Naive B cell (primary cell): Measurements from ENCODE around the gene IL10RA. TPM values are rescaled to one million over a fixed set of nuclear protein-coding genes. Genes with fewer than 3 reads are reported as not detected.

Source experiments
- ATAC-seq, 2 donors: fragments of 150-1000 bp; cut with Tn5 transposase; 2 replicates each; pipeline ENCODE4 v1.10.0; 2021; ENCODE audit warnings: low read depth in 2 of 2, mild to moderate bottlenecking in 2 of 2, moderate library complexity in 2 of 2
- DNase-seq: peaks from one replicate; pipeline ENCODE4 v3.0.0; 2022
- H3K27ac Mint-ChIP-seq, 6 donors: one replicate each; pipeline ENCODE4 v1.8.0; 2020 to 2022; ENCODE audit warnings: mild to moderate bottlenecking in 6 of 6, mixed read lengths in 6 of 6, moderate library complexity in 5 of 6, inconsistent platforms in 2 of 6
- H3K27me3 Mint-ChIP-seq, 3 donors: one replicate each; pipeline ENCODE4 v1.8.0; 2021 to 2022; ENCODE audit warnings: mixed read lengths in 3 of 3, mild to moderate bottlenecking in 1 of 3
- H3K36me3 Mint-ChIP-seq, 2 donors: one replicate each; pipeline ENCODE4 v1.8.0; 2020 to 2022; ENCODE audit warnings: mixed read lengths in 2 of 2, inconsistent platforms in 1 of 2, mild to moderate bottlenecking in 1 of 2
- H3K4me1 Mint-ChIP-seq, 3 donors: one replicate each; pipeline ENCODE4 v1.8.0; 2020 to 2022; ENCODE audit warnings: mixed read lengths in 3 of 3, inconsistent platforms in 1 of 3, mild to moderate bottlenecking in 1 of 3, moderate library complexity in 1 of 3
- H3K4me3 Mint-ChIP-seq, 8 donors: one replicate each; pipeline ENCODE4 v1.8.0; 2020 to 2022; ENCODE audit warnings: mild to moderate bottlenecking in 8 of 8, mixed read lengths in 8 of 8, moderate library complexity in 8 of 8, inconsistent platforms in 2 of 8
- H3K9me3 Mint-ChIP-seq, 7 donors: one replicate each; pipeline ENCODE4 v1.8.0; 2020 to 2022; ENCODE audit warnings: mixed read lengths in 7 of 7, mild to moderate bottlenecking in 5 of 7, inconsistent platforms in 2 of 7, moderate library complexity in 1 of 7
- polyA plus RNA-seq, 6 donors: library from polyadenylated mRNA; unstranded; fragments of 300-500 nt; fragmentation: Illumina TruSeq; gene quantifications; one replicate each; pipeline ENCODE4 v1.2.3, GENCODE V29; 2021; ENCODE audit warnings: low read depth in 6 of 6

IL10RA gene
- polyA plus RNA-seq, 6 donors from 2014 or later = 49.8 to 63.1 (median 56.2) TPM

DNA sequence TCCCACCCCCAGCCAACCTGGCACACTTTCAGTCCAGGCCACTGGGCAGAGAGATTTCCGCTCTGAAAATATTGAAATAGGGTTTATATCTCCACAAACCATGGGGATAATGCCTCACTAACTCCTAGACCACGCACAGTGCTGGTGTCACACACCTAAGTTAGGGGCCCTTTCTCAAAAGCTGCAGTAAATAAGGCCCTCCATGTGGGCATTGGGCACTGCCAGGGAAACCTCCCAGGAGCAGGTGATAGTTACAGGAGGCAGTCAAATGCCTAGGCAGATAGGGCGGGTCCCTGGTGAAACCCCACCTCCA, 3.1 kb upstream of the IL10RA start:
- H3K36me3 Mint-ChIP-seq = peaks cover 0 to 5% of the 10 kb centered on the region in 2 donors
- DNase-seq = no peak
- H3K4me1 Mint-ChIP-seq = peaks cover 60 to 84% (median 64%) of the 10 kb centered on the region in 3 donors
- peak overlapping the region in 2 of 8 donors; percentile 63 to 66 for H3K4me3 Mint-ChIP-seq
- peak overlapping the region in 4 of 6 donors; percentile 67 to 90 (median 81) for H3K27ac Mint-ChIP-seq
- H3K27me3 Mint-ChIP-seq = no peaks in the 10 kb centered on the region
- H3K9me3 Mint-ChIP-seq = no peaks in the 10 kb centered on the region
- no peak for ATAC-seq

DNA sequence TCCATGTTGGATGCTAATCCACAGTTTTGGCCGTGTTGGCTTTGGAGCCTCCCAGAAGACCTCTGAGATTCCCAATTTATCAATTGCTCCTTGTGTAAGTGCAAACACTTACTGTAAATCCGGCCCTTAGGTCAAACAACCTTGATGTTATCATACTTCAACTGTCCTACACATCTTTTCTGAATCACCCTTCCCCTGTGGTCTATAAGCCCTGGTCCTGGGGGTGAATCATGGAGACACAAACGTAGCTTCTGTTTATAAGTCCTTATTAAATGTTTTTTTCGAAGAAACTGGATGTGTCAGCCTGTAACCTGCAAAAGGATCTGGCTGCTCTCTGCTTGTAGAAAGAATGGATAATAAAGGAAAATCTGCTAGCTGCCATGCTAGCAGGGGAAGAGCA, 1.7 kb upstream of the IL10RA start:
- Mint-ChIP-seq H3K36me3 (peaks cover 7 to 9% of the 10 kb centered on the region in 2 donors), H3K27me3 (no peaks in the 10 kb centered on the region), H3K9me3 (no peaks in the 10 kb centered on the region), H3K27ac (peak overlapping the region in 5 of 6 donors; percentile 82 to 98 (median 96)), H3K4me1 (peaks cover 62 to 88% (median 70%) of the 10 kb centered on the region in 3 donors), H3K4me3 (peak overlapping the region; percentile 80 to 98 (median 94))
- ATAC-seq (no peak), DNase-seq (no peak)

DNA sequence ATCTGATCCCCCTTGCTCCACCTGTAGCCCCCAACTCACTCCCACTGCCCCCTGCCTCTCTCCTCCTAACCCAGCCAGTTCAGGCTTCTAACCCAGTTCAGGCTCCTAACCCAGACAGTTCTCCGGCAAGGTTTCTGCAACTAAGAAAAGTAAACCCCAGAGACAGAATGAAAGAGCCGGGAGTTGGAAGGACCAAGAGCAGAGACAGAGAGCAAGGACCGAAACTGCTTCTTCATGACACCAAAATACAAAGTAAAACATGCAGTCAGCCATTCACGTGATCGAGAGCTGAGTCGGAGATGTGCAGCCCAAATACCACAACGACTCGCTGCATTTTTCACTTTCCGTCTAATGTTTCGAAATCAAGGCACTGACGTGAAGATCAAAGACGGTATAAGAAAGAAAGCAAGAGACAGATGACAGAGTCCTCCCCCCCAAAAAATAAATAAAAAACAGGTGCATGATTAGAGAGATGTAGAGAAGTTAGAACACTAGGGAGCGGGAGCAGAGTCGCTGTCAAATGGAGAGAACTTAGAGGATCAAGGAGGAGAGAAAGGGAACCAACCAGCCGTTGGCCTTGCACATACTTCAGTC, 884 bp downstream of the IL10RA start:
- peak; percentile 7 to 22 for ATAC-seq
- Mint-ChIP-seq H3K9me3 (no peaks in the 10 kb centered on the region), H3K27ac (peak overlapping the region; percentile 87 to 98 (median 97)), H3K4me1 (peaks cover 57 to 90% (median 81%) of the 10 kb centered on the region in 3 donors), H3K4me3 (peak overlapping the region; percentile 80 to 98 (median 94)), H3K36me3 (peaks cover 21 to 24% of the 10 kb centered on the region in 2 donors), H3K27me3 (no peaks in the 10 kb centered on the region)
- no peak for DNase-seq

DNA sequence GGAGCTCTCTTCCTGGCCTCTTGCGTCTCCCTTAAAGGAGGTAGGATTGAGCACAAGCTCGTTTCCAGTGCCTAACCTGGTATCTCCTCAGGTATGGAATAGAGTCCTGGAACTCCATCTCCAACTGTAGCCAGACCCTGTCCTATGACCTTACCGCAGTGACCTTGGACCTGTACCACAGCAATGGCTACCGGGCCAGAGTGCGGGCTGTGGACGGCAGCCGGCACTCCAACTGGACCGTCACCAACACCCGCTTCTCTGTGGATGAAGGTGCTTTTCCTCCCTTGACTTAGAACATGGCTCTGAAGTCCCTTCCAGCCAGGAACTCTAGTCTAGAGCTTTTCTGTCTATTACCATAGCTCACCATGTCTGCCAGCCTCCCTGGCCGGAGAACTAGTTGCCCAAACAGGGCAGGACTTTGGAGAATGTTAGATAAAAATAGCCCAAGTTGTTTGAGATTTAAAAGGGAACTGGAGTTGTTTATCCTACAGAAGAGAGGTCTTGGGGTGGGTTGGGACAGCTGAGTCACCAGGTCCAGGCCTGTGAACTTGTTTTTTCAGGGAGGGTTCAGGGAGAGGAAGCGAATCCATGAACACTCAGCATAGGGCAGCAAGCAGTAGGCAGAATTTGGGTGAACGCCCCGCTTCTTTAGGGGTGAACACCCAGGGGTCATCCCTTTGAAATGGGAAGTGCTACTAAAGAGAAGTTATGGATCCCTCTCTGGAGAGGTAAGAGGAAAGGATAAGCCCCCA, 3.3 kb downstream of the IL10RA start:
- peak overlapping the region in 7 of 8 donors; percentile 52 to 92 (median 66) for H3K4me3 Mint-ChIP-seq
- H3K9me3 Mint-ChIP-seq = no peaks in the 10 kb centered on the region
- peaks cover 24 to 30% of the 10 kb centered on the region in 2 donors for H3K36me3 Mint-ChIP-seq
- no peak for DNase-seq
- H3K4me1 Mint-ChIP-seq = peaks cover 45 to 76% (median 68%) of the 10 kb centered on the region in 3 donors
- peak overlapping the region in 4 of 6 donors; percentile 16 to 87 (median 78) for H3K27ac Mint-ChIP-seq
- H3K27me3 Mint-ChIP-seq = no peaks in the 10 kb centered on the region
- ATAC-seq = no peak

DNA sequence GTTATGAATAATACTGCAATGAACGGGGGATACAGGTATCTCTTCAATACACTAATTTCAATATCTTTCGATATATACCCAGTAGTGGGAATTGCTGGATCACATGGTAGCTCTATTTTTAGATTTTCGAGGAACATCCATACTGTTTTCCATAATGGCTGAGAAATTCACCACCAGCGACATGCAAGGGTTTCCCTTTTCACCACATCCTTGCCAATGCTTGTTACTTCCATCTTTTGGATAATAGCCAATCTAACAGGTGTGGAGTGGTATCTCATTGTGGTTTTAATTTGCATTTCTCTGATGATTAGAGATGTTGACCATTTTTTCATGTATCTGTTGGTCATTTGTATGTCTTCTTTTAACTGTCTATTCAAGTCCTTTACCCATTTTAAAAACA, 5.9 kb downstream of the IL10RA start:
- Mint-ChIP-seq H3K27ac (peak overlapping the region in 1 of 6 donors; percentile 17), H3K27me3 (no peaks in the 10 kb centered on the region), H3K4me3 (no peak overlapping the region), H3K9me3 (peaks cover 0 to under 1% (median 0%) of the 10 kb centered on the region in 7 donors), H3K36me3 (peaks cover 38 to 48% of the 10 kb centered on the region in 2 donors), H3K4me1 (peaks cover 32 to 54% (median 52%) of the 10 kb centered on the region in 3 donors)
- DNase-seq (no peak), ATAC-seq (no peak)

DNA sequence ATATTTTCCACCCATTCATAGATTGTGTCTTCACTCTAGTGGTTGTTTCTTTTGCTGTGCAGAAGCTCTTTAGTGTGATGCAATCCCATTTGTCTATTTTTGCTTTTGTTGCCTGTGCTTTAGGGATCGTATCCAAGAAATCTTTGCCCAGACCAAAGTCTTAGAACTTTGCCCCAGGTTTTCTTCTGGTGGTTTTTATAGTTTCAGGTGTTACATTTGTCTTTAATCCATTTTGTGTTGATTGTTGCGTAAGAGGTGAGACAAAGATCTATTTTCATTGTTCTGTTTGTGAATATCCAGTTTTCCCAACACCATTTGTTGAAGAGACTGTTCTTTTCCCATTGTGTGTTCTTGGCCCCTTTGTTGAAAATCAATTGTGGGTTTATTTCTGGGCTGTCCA, 6.4 kb downstream of the IL10RA start:
- Mint-ChIP-seq H3K4me3 (no peak overlapping the region), H3K27me3 (no peaks in the 10 kb centered on the region), H3K4me1 (peaks cover 32 to 54% (median 47%) of the 10 kb centered on the region in 3 donors), H3K27ac (peak overlapping the region in 1 of 6 donors; percentile 17), H3K9me3 (peaks cover 0 to 5% (median 0%) of the 10 kb centered on the region in 7 donors), H3K36me3 (peaks cover 43 to 49% of the 10 kb centered on the region in 2 donors)
- ATAC-seq (no peak), DNase-seq (no peak)

DNA sequence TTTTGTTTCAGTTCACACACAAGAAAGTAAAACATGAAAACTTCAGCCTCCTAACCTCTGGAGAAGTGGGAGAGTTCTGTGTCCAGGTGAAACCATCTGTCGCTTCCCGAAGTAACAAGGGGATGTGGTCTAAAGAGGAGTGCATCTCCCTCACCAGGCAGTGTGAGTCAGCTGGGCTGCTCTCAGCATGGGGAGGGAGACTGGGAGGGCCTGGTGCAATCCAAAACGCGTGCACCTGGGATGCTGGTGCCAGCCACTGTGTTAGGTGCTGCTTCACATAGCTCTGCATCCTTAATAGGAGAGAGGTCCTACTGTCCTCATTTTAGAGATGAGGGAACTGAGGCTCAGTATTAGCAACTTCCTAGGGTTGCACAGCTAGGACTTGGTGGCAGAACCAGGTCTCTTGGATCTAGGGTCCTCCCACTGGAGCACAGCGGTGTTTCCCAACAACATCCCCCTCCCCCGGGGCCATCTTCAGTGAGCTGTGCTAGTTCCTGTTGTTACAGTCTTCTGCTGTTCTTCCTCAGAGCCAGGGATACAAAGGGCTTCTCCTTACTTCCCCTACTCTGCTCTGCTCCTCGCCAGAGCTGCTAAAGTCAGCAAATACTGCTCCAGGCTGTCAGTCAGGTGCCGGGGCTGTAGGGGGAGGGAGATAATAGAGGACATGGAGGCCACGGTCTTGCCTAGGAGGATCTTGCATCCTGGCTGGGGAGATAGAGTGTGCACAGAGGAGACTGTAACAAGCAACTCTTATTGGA, 8.0 kb downstream of the IL10RA start:
- Mint-ChIP-seq H3K4me3 (no peak overlapping the region), H3K36me3 (peaks cover 42 to 54% of the 10 kb centered on the region in 2 donors), H3K27ac (peak overlapping the region in 4 of 6 donors; percentile 7 to 67 (median 14)), H3K9me3 (peaks cover 0 to 5% (median 0%) of the 10 kb centered on the region in 7 donors), H3K27me3 (no peaks in the 10 kb centered on the region), H3K4me1 (peaks cover 25 to 53% (median 37%) of the 10 kb centered on the region in 3 donors)
- no peak for DNase-seq
- ATAC-seq = no peak

DNA sequence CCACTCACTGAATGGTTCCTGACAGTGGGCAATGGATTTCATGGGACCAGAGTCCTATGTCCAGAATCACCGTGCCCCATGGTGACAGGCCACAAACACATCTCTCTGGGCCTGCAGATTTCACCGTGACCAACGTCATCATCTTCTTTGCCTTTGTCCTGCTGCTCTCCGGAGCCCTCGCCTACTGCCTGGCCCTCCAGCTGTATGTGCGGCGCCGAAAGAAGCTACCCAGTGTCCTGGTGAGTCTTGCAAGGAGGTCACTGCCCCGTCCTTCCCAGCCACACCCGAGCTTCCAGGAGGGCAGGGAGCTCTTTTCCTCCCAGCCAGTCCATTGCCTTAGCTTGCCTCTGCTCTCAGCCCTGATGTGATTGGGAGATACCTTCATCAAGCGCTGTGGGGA, 9.3 kb downstream of the IL10RA start:
- H3K4me3 Mint-ChIP-seq = no peak overlapping the region

DNA sequence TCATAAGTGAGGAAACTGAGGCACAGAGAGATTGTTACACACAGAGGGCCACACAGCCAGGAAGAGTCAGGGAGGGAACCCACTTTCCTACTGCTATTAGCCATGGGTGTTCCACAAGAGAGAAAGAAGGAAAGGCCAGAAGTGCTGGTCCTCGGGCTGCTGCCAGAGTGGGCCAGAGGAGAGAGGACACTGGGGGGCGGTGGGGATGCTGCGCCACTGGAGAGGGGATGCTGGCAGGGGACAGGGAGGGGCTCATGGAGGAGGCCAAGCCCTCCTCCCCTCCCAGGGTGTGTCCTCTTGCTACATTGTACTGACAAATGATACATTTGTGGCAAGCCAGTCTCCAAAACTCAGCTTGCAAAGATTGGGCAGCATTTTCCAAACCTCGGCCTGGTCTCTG, 9.9 kb downstream of the IL10RA start:
- no peak overlapping the region for H3K4me3 Mint-ChIP-seq
- peak overlapping the region in 2 of 6 donors; percentile 42 to 77 for H3K27ac Mint-ChIP-seq
- H3K4me1 Mint-ChIP-seq = peaks cover 22 to 40% (median 33%) of the 10 kb centered on the region in 3 donors
- peaks cover 0 to 5% (median 0%) of the 10 kb centered on the region in 7 donors for H3K9me3 Mint-ChIP-seq
- peaks cover 32 to 47% of the 10 kb centered on the region in 2 donors for H3K36me3 Mint-ChIP-seq
- no peak for ATAC-seq
- no peaks in the 10 kb centered on the region for H3K27me3 Mint-ChIP-seq
- DNase-seq = no peak

More for the DNA sequence above, 9.3 kb downstream of the IL10RA start:
- Mint-ChIP-seq H3K36me3 (peaks cover 32 to 47% of the 10 kb centered on the region in 2 donors), H3K4me1 (peaks cover 22 to 45% (median 35%) of the 10 kb centered on the region in 3 donors), H3K27ac (peak overlapping the region in 1 of 6 donors; percentile 78), H3K27me3 (no peaks in the 10 kb centered on the region), H3K9me3 (peaks cover 0 to 5% (median 0%) of the 10 kb centered on the region in 7 donors)
- ATAC-seq (no peak), DNase-seq (no peak)

DNA sequence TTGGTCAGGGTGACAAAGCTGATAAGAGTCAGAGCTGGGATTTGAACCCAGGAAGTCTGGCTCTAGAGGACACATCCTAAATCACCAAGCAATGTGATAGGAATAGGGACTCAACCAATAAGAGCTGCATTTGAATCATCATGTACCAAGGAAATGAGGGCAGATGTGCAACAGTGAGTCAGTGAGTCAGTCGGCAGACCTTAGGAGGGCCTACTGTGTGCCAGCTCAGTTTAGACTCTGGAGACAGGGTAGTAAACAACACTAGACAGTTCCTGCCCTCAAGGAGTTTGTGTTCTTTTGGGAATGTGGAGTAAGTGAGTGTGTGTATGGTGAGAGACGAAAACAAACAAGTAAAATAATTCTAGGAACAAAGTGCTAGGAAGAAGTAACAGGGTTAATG, 11.2 kb downstream of the IL10RA start:
- peak overlapping the region in 2 of 6 donors; percentile 1 to 80 for H3K27ac Mint-ChIP-seq
- no peak for DNase-seq
- peaks cover 28 to 40% (median 31%) of the 10 kb centered on the region in 3 donors for H3K4me1 Mint-ChIP-seq
- peaks cover 0 to 5% (median 0%) of the 10 kb centered on the region in 7 donors for H3K9me3 Mint-ChIP-seq
- H3K27me3 Mint-ChIP-seq = no peaks in the 10 kb centered on the region
- H3K4me3 Mint-ChIP-seq = no peak overlapping the region
- H3K36me3 Mint-ChIP-seq = peaks cover 24 to 36% of the 10 kb centered on the region in 2 donors
- no peak for ATAC-seq

DNA sequence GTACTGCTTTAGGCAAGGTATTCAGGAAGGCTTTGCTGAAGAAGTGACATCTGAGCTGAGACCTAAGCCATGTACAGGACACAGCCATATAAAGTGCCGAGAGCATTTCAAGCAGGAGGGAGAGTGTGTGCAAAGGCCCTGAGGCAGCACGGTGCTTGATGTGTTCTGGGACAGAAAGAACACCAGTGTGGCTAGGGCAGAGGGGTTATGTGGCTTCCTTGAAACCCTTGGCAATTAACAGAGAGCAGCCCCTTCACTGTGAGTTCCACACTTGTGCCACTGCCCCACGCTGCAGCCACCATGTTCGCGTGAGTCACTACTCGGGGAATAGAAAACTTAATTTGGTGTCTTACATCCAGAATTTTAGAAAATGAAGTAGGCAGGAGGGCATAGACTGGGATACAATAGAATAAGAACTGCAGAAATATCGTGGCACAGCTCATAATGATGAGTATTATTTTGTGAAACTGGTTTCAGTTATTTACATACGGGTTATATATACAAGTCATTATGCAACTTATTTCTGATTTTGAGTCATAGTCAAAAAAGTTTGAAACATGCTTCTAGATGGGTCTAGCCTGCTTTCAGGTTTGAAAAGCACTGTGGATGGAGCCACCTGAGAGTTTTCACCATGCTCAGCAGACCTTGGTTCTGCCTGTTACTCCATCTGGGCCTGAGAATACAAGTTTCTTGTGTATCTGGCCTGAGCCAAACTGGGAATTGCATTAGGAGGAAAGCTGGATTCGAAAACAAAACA, 11.8 kb downstream of the IL10RA start:
- Mint-ChIP-seq H3K27ac (peak overlapping the region in 4 of 6 donors; percentile 33 to 80 (median 68)), H3K36me3 (peaks cover 24 to 36% of the 10 kb centered on the region in 2 donors), H3K9me3 (peaks cover 0 to 5% (median 0%) of the 10 kb centered on the region in 7 donors), H3K4me1 (peaks cover 29 to 43% (median 37%) of the 10 kb centered on the region in 3 donors), H3K27me3 (no peaks in the 10 kb centered on the region), H3K4me3 (no peak overlapping the region)
- no peak for ATAC-seq
- DNase-seq = no peak

DNA sequence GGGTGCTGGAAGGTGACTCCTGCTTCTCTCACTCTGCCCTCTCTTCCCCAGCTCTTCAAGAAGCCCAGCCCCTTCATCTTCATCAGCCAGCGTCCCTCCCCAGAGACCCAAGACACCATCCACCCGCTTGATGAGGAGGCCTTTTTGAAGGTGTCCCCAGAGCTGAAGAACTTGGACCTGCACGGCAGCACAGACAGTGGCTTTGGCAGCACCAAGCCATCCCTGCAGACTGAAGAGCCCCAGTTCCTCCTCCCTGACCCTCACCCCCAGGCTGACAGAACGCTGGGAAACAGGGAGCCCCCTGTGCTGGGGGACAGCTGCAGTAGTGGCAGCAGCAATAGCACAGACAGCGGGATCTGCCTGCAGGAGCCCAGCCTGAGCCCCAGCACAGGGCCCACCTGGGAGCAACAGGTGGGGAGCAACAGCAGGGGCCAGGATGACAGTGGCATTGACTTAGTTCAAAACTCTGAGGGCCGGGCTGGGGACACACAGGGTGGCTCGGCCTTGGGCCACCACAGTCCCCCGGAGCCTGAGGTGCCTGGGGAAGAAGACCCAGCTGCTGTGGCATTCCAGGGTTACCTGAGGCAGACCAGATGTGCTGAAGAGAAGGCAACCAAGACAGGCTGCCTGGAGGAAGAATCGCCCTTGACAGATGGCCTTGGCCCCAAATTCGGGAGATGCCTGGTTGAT, 12.6 kb downstream of the IL10RA start:
- no peaks in the 10 kb centered on the region for H3K27me3 Mint-ChIP-seq
- DNase-seq = no peak

More for the DNA sequence above, 12.6 kb downstream of the IL10RA start:
- no peak for ATAC-seq
- peak overlapping the region in 1 of 8 donors; percentile 76 for H3K4me3 Mint-ChIP-seq
- peaks cover 37 to 51% (median 43%) of the 10 kb centered on the region in 3 donors for H3K4me1 Mint-ChIP-seq
- peak overlapping the region; percentile 37 to 80 (median 68) for H3K27ac Mint-ChIP-seq
- peaks cover 0 to 5% (median 2%) of the 10 kb centered on the region in 7 donors for H3K9me3 Mint-ChIP-seq
- peaks cover 30 to 31% of the 10 kb centered on the region in 2 donors for H3K36me3 Mint-ChIP-seq
